GM12878 (cell line): Measurements from ENCODE around the gene CTSC. TPM values are rescaled to one million over a fixed set of nuclear protein-coding genes. Genes with fewer than 3 reads are reported as not detected.

Experiments used
- ATAC-seq: fragments of 200-7000 bp; cut with Tn5 transposase; 3 replicates; pipeline ENCODE4 v1.9.1; 2020; ENCODE audit warnings: mild to moderate bottlenecking, moderate library complexity
- BruUV-seq: library from RNA; stranded (reverse); fragments of 400-500 nt; replicated peaks from 2 replicates; lab custom pipeline; 2021; lab: Mats Ljungman, UMichigan
- CTCF ChIA-PET: fragments of 300-600 bp; sonication (Branson Sonifier 250); formaldehyde crosslinking; extraction: SDS; loops from one replicate; lab custom pipeline; 2021; ENCODE audit warnings: inconsistent platforms; lab: Yijun Ruan, JAX
- POLR2A ChIA-PET: fragments of 350-600 bp; formaldehyde crosslinking; extraction: SDS; loops from one replicate; lab custom pipeline; 2021; ENCODE audit warnings: inconsistent platforms; lab: Charles Lee
- RAD21 ChIA-PET: fragments of 300-600 bp; sonication (Branson Sonifier 250); formaldehyde crosslinking; loops from one replicate; lab custom pipeline; 2023; ENCODE audit warnings: antibody characterized with exemption; ENCODE audit not compliant: unreplicated experiment; lab: Charles Lee
- SMC1A ChIA-PET: fragments of 300-600 bp; sonication (Branson Sonifier 250); formaldehyde crosslinking; loops from one replicate; lab custom pipeline; 2023; ENCODE audit not compliant: unreplicated experiment, uncharacterized antibody; lab: Charles Lee
- DNase-seq: peaks from one replicate; pipeline ENCODE4 v3.0.0-alpha.2; 2011; ENCODE audit warnings: low read depth, low spot score
- FAIRE-seq: peaks from 3 replicates; lab custom pipeline; 2011; peaks lifted over from hg19 to GRCh38; lab: Jason Lieb, UNC
- H2AFZ ChIP-seq: 2 replicates; pipeline ENCODE4 v1.6.0; 2011; ENCODE audit warnings: low read depth, low read length, control low read depth; ENCODE audit not compliant: control insufficient read depth
- H3K27ac ChIP-seq: 2 replicates; pipeline ENCODE4 v1.5.1; 2011; ENCODE audit warnings: control low read depth; ENCODE audit not compliant: control insufficient read depth, insufficient read depth
- H3K27me3 ChIP-seq, 2 experiments: replicated peaks in 1 of 2; 2 replicates each; pipeline versions ENCODE4 v1.6.0 to v1.6.1; 2011; ENCODE audit warnings: low read length in 1 of 2; ENCODE audit not compliant: control insufficient read depth in 2 of 2, insufficient read depth in 2 of 2
- H3K36me3 ChIP-seq, 2 experiments: 2 replicates each; pipeline ENCODE4 v1.5.1; 2011; ENCODE audit warnings: low read length in 1 of 2; ENCODE audit not compliant: control insufficient read depth in 2 of 2, insufficient read depth in 2 of 2
- H3K4me1 ChIP-seq: 2 replicates; pipeline ENCODE4 v1.6.1; 2011; ENCODE audit warnings: mild to moderate bottlenecking, low read length, moderate library complexity, mixed read lengths; ENCODE audit not compliant: control insufficient read depth, insufficient read depth
- H3K4me2 ChIP-seq: 2 replicates; pipeline ENCODE4 v1.6.0; 2011; ENCODE audit warnings: control low read depth; ENCODE audit not compliant: control insufficient read depth, insufficient read depth
- H3K4me3 ChIP-seq: fragments of 200-600 bp; sonication (generic); 2 replicates; pipeline ENCODE4 v1.5.1; 2016
- H3K79me2 ChIP-seq: 2 replicates; pipeline ENCODE4 v1.6.0; 2011; ENCODE audit warnings: low read length; ENCODE audit not compliant: control insufficient read depth, insufficient read depth
- H3K9ac ChIP-seq: 2 replicates; pipeline ENCODE4 v1.8.0; 2011; ENCODE audit warnings: low read length, control low read depth, mixed read lengths; ENCODE audit not compliant: control insufficient read depth, insufficient read depth
- H3K9me3 ChIP-seq: replicated peaks from 3 replicates; pipeline ENCODE4 v1.5.1; 2011; ENCODE audit warnings: mild to moderate bottlenecking, low read length; ENCODE audit not compliant: control insufficient read depth, insufficient read depth
- H4K20me1 ChIP-seq: 2 replicates; pipeline ENCODE4 v1.6.0; 2011; ENCODE audit not compliant: control insufficient read depth, insufficient read depth
- NFYB ChIP-seq: IDR thresholded peaks from 2 replicates; pipeline ENCODE4 v1.6.1; 2011; ENCODE audit warnings: low read depth, mild to moderate bottlenecking, low read length, improper control_type of control experiment, moderate library complexity; ENCODE audit not compliant: insufficient read depth
- REST ChIP-seq: IDR thresholded peaks from 2 replicates; pipeline ENCODE4 v1.6.1; 2012; ENCODE audit warnings: mild to moderate bottlenecking, low read depth, low read length
- ZNF384 ChIP-seq: IDR thresholded peaks from 2 replicates; pipeline ENCODE4 v1.6.1; 2012; ENCODE audit warnings: low read depth, mild to moderate bottlenecking, low read length, improper control_type of control experiment, borderline replicate concordance
- WGBS: methylation state at CpG from one replicate; pipeline ENCODE4 v1.1.6; 2016; ENCODE audit warnings: low lambda C conversion rate; ENCODE audit not compliant: insufficient replicate concordance, insufficient coverage; ENCODE audit errors: missing lambda C conversion rate; 5-methylcytosine and 5-hydroxymethylcytosine counted together
- in situ Hi-C: fragments of 300-500 bp; cut with MboI; formaldehyde crosslinking; loops from 9 replicates; pipeline ENCODE4 v1.14.3; 2018; ENCODE audit warnings: mixed read lengths
- intact Hi-C: fragments of 100-400 bp; cut with micrococcal nuclease; formaldehyde crosslinking; loops from one replicate; pipeline ENCODE4 v1.14.2; 2022; ENCODE audit not compliant: unreplicated experiment
- polyA plus RNA-seq, 11 experiments: library from polyadenylated mRNA; depleted of rRNA in 4 of 11; unstranded in 6 of 11; stranded (reverse) in 5 of 11; fragments of >200 nt; fragmentation: Nextera tagmentation in 4 of 11; fragmentation: Illumina TruSeq in 1 of 11; extraction: Ambion mirVana in 4 of 11; extraction: Trizol in 1 of 11; gene quantifications; 1 replicate in 1 of 11; 2 replicates in 10 of 11; pipeline versions ENCODE4 v1.2.1 to v1.2.3, GENCODE V29; 2011 to 2016; ENCODE audit warnings: inconsistent platforms in 2 of 11, missing spikeins in 2 of 11, low read depth in 1 of 11
- total RNA-seq, 4 experiments: library from RNA; depleted of rRNA in 3 of 4; stranded (reverse); fragments of >200 nt in 3 of 4; fragmentation: Illumina TruSeq in 1 of 4; extraction: Trizol in 1 of 4; gene quantifications; 2 replicates each; pipeline versions ENCODE4 v1.2.1 to v1.2.3, GENCODE V29; 2013 to 2021
- TF ChIP-seq, protein P1 (sequence below): IDR thresholded peaks from 2 replicates; pipeline ENCODE4 v1.6.1; 2012; ENCODE audit warnings: low read depth, low read length, improper control_type of control experiment
- TF ChIP-seq, protein P2 (sequence below): IDR thresholded peaks from 2 replicates; pipeline ENCODE4 v1.6.1; 2011; ENCODE audit warnings: borderline replicate concordance, low read depth, mild to moderate bottlenecking, moderate library complexity, low read length; ENCODE audit not compliant: insufficient read depth, poor library complexity, severe bottlenecking

CTSC gene
- total and polyA plus RNA-seq, 10 of the 15 experiments (the other 5 are each of a cell fraction or from before 2014, with no cell fraction given): 289 to 1,123 (median 430) TPM

- SMC1A ChIA-PET: interaction anchor here (0.8 to 1.2 kb wide), 3 partner anchors 17 to 27 kb away, joined by 3 to 4 read pairs (median 3); no protein-coding TSS in a partner anchor
- in situ Hi-C loops (no loop called here), intact Hi-C loops (no loop called here)
- RAD21 ChIA-PET: no interaction called here
- Histone ChIP-seq H3K79me2 (no peaks in the 10 kb centered on the region), H3K9me3 (no peaks in the 10 kb centered on the region), H3K4me2 (no peak overlapping the region), H3K4me1 (peaks cover 2% of the 10 kb centered on the region; the same call in 1 of the 2 replicates), H4K20me1 (no peaks in the 10 kb centered on the region), H3K4me3 (no peak overlapping the region), H3K27me3 (no peaks in the 10 kb centered on the region), H2AFZ (no peak overlapping the region), H3K9ac (no peak overlapping the region), H3K27ac (peak overlapping the region; percentile 4; the same call in 1 of the 2 replicates), H3K36me3 (no peaks in the 10 kb centered on the region; a peak in 1 of 4 replicates)
- BruUV-seq: no TSS peak
- ATAC-seq: no peak
- FAIRE-seq: no peak
- CTCF ChIA-PET: interaction anchor here (1.1 to 1.2 kb wide), 2 partner anchors 13 to 18 kb away, joined by 3 to 5 read pairs; no protein-coding TSS in a partner anchor
- TF ChIP-seq, protein P1, sequence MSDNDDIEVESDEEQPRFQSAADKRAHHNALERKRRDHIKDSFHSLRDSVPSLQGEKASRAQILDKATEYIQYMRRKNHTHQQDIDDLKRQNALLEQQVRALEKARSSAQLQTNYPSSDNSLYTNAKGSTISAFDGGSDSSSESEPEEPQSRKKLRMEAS: no peak
- TF ChIP-seq NFYB (no peak), ZNF384 (no peak), REST (no peak)
- TF ChIP-seq, protein P2, sequence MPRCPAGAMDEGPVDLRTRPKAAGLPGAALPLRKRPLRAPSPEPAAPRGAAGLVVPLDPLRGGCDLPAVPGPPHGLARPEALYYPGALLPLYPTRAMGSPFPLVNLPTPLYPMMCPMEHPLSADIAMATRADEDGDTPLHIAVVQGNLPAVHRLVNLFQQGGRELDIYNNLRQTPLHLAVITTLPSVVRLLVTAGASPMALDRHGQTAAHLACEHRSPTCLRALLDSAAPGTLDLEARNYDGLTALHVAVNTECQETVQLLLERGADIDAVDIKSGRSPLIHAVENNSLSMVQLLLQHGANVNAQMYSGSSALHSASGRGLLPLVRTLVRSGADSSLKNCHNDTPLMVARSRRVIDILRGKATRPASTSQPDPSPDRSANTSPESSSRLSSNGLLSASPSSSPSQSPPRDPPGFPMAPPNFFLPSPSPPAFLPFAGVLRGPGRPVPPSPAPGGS: no peak
- no peak for DNase-seq
- 94% methylated on average over 4 of the region's 4 CpGs for WGBS
- POLR2A ChIA-PET: no interaction called here
Measured at GRCh38 chr11:88384004-88384668, 46.6 kb upstream of the CTSC start.
